ENCODE results near the gene DPH7.
"Not testable (repeated sequence)": the region's sequence is repeated elsewhere in the genome, so short reads cannot be mapped to it uniquely, and the experiment has no call there.

Gene DPH7

DNA sequence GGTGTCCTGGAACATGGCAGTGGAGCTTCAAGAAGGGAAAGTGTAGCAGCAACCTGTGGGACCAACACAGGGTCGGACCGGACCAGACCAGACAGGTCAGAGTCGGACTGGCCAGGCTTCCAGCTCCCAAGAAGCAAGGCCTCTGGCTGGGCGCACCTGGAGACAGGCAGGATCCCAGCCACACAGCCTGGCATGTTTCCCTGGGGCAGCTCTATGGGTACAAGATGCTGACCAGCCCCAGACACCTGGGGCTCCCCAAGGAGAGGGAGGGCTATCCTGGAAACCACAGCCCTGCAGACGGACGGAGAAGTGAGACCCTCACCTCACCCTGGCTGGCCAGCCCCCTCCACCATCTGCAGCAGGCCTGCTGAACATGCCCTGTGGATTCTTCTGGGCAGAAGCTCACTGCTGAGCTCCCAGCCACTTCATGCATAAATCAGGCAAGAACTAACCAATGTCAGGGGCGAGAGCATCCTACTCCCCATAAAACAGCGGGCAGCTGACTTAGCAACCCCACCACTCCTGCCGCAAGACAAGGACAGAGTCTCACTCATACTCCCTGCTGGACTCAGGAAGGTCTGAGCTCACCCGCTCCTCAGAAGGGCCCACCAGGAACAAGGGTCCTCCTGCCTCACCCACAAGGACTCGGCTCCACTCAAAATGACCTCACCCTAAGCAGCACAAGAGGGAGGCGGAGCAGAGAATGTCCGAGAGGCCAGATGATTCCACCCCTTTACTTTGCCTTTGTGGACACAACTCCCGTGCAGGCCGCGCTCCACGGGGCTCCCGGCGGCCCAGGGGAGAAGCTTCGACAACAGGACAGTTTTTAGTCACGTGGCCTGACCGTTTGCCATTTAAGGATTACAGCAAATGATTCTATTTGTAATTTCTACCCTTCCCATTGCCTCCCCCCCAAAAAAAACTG lies 2.9 kb upstream of the DPH7 start:
- no peak overlapping the region for H3K4me3 ChIP-seq (ENCODE audit: low read depth, low read length)

DNA sequence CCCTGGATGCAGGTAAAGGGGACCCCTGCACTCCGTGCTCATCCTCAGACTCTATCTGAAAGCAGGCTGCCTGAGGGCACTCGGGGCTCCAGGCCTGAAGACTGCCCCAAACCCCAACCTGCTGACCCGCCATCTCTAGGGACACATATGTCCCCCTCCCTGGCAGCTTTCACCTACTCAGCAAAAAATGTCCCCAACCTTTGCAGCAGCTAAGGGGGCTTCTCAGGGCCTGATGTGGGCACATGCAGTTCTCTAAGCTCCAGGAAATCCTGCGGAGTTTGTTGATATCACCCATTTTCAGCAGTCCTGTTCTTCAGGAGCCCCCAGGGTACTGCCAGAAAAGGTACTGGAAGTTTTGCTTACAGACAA lies 2.2 kb upstream of the DPH7 start:
- H3K4me3 ChIP-seq (ENCODE audit: low read depth, low read length): no peak overlapping the region

DNA sequence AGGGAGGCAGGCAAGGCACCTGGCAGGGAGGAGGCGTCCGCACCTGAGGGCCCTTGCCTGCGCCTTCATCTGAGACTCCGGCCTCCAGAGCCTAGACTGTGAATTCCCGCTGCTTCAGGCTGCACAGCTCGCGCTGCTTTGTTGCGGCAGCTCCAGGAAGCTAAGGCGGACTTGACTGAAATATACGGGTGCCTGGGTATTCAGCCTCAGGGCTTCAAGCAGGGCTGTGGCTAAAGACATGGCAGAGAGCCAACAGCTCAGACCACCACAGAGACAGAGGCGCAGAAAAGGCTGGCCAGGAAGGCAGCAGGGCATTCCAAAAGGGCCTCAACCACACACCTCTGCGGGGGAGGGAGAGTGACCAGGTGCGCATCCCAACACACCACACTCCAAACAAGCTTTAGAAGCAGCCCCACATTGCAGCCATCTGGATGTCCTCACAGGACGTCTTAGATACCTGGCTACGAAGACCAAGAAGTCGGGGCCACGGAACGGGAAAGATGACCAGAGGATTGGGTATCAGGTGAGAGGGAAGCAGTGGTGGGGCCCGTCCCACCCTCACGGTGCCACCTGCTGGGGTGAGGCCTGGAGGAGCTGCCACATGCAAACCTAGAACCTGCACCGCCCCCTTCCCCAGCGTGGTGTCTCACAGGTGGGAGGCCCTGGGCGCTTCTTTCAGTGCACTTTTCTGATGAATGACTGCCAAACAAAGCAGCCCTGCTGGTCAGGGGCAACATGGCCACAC lies 1.7 kb upstream of the DPH7 start:
- H3K4me3 ChIP-seq (ENCODE audit: low read depth, low read length): no peak overlapping the region

DNA sequence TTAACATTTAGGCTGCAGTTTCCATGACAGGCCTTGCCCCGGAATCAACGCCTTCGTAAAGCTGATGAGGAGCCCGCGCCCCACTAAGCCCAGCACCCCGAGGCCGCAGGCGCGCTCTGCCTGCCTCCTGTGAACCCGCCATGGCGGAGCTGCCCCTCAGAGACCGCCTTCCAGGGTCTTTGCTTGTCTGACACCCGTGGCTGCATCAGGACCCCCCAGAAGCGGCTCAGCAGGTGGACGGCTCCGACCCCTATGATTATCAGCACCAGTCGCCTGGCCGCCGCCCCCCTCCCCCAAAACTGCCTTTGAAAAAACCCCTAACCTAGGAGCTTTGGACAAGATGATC lies 507 bp upstream of the DPH7 start:
- H3K4me3 ChIP-seq (ENCODE audit: low read depth, low read length): peak overlapping the region; percentile 79

DNA sequence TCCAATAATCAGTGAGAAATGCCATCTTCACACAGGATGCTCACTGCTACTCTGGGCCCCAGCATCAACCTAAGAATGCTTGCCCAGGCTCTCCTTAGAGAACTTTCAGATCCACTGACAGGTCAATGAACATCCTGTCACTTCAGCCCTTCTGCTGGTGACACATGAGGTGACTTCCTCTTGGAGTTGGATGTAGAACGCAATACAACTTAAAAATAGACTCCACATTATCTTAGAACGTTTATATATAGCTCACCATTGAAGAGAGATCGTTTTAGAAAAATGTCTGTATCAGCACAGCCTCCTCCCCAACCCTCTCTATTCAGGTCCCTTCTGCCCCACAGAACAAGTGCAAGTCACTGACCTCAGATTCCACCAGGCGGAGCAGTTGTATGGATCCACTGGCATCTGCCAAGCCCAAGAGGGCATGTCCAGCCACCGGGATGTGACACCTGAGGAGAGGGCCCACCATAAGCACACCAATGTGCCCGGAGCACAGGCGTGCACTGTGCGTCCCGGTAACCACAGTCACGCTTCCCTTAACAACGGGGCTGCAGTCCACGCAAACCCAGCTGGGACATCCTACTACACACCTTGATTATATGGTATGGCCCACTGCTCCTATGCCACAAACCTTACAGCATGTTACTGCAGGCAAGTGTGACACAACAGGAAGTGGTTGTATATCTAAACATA lies 2.9 kb downstream of the DPH7 start:
- H3K4me3 ChIP-seq (ENCODE audit: low read depth, low read length): no peak overlapping the region

DNA sequence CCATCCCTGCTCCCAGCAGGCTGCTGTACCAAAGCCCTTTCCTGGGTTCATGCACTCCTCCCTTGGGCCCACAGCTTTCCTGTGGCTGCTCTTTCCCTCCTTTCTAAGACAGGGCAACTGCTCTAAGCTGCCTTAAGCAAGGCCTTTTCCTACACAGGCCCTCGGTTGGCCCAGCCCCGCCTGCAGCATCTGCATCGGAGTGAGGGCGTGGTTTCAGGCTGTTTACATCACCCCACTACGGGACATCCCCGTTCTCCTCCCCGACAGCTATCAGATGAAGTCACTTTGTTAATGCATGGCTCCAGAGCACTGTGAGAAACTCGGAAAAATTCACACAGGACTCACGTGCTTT lies 3.4 kb downstream of the DPH7 start:
- no peak overlapping the region for H3K4me3 ChIP-seq (ENCODE audit: low read depth, low read length)

DNA sequence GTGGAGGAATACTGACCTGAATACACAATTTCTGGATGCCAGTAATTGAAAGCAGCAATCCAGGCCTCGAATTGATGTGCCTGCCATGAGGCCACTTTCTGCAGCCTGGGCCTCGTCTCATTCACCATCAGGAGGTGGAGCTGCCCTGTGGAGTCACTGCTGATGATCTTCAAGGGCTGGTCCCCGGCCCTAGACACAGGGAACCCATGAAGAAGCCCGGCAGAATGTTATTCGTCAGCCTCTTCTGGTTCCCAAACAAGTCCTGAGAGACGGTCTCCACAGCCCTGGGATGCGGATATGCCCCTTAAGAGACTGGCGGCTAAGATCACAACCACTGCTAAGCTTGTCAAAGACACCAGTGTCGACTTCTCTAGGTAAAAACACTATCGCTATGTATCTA lies 4.5 kb downstream of the DPH7 start:
- H3K4me3 ChIP-seq (ENCODE audit: low read depth, low read length): no peak overlapping the region

DNA sequence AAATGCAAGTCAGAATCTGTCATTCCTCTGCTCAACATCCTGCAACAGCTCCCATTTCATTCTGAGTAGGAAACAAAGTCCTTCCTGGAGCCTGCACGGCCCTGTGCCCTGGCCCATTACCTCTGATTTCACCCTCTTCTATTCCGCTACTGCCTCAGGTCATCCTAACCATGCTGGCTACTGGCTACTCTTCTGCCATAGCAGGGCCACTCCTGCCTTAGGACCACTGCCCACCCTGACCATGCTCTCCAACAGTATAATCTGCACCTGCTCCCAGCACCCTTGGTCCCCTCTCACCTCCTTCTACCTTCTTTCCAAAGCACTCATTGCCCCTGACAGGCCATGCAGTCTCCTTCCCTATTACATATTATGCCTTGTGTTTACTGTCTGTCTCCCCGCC lies 8.2 kb downstream of the DPH7 start:
- H3K4me3 ChIP-seq (ENCODE audit: low read depth, low read length): no peak overlapping the region

DNA sequence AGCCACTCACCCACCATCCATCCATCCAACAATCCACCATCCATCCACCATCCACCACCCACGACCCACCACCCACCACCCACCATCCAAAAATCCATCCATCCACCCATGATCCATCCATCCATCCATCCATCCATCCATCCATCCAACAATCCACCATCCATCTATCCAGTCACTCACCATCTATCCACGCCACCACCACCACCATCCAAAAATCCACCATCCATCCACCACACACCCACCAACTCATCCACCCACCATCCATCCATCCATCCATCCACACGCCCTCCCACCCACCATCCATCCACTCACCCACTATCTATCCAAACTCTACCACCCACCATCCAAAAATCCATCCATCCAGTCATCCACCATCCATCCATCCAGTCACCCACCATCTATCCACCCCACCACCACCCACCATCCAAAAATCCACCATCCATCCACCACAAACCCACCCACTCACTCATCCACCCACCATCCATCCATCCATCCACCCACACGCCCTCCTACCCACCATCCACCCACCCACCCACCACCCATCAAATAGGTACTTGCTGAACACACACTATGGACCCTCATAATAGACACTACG lies 9.0 kb downstream of the DPH7 start:
- H3K4me3 ChIP-seq (ENCODE audit: low read depth, low read length): no peak overlapping the region

DNA sequence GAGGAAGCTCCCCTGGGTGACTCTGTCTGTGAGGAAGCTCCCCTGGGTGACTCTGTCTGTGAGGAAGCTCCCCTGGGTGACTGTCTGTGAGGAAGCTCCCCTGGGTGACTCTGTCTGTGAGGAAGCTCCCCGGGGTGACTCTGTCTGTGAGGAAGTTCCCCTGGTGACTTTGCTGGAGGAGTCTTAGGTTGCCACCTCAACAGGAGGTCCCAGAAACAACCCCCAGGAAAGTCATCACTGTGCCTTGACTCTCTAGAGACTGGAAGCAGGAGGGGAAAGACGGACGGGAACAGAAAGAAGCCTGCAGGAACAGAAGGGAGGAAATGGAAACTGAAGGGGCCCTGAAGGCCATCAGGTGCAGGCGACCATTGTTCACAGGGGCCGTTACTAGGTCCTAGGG lies 10.3 kb downstream of the DPH7 start:
- H3K4me3 ChIP-seq (ENCODE audit: low read depth, low read length): not testable (repeated sequence)

DNA sequence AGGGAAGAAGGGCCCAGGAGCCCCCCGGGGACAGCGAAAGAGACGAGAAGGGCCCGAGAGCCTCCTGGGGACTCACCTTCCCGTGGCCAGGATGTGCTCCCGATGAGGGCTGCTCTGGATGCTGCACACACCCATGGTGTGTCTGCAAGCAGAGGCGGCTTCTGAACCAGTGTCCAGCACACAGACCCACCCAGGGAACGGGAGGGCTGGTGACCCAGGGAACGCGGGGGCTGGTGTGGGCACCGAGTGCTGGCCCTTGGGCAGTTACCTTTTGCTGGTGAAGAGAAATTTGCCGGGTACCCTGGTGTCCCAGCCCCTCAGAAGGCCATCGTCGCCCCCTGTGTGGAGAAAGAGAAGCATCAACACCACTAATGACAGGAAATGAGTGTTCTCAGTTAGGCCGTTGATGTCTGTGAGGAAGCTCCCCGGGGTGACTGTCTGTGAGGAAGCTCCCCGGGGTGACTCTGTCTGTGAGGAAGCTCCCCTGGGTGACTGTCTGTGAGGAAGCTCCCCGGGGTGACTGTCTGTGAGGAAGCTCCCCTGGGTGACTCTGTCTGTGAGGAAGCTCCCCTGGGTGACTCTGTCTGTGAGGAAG lies 13.8 kb downstream of the DPH7 start:
- H3K4me3 ChIP-seq (ENCODE audit: low read depth, low read length): no peak overlapping the region

DNA sequence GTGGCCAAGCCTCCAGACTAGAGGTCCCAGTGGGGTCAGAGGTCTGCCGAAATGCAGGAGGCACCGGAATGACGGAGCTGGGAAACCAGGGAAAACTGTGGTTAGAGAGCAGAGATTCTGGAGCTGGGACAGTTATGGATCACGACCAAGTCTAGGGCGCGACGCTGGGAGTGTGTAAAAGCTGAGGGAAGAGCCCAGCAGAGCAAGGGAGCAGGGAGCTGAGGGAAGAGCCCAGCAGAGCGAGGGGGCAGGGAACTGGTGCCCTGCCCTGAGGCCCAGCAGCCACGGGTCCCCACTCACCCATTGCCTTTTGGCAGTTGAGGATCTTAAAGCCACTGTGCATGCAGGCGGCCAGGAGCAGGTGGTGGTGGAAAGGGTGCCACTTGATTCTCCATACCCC lies 14.6 kb downstream of the DPH7 start:
- no peak overlapping the region for H3K4me3 ChIP-seq (ENCODE audit: low read depth, low read length)

DNA sequence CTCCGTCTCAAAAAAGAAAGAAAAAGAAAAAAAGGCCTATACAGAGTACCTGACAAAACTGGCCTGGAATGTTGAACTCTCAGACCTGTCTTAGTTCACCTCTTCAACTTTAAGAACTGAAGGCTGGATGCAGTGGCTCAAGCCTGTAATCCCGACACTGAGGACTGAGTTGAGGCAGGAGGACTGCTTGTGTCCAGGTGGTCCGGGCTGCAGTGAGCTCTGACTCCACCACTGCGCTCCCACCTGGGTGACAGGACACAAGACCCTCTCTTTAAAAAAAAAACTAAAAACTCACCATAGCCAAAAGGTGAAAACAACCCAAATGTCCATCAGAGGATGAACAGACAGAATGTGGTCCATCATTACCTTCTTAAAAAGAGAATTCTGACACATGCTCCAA lies 20.6 kb downstream of the DPH7 start:
- no peak overlapping the region for H3K4me3 ChIP-seq (ENCODE audit: low read depth, low read length)

DNA sequence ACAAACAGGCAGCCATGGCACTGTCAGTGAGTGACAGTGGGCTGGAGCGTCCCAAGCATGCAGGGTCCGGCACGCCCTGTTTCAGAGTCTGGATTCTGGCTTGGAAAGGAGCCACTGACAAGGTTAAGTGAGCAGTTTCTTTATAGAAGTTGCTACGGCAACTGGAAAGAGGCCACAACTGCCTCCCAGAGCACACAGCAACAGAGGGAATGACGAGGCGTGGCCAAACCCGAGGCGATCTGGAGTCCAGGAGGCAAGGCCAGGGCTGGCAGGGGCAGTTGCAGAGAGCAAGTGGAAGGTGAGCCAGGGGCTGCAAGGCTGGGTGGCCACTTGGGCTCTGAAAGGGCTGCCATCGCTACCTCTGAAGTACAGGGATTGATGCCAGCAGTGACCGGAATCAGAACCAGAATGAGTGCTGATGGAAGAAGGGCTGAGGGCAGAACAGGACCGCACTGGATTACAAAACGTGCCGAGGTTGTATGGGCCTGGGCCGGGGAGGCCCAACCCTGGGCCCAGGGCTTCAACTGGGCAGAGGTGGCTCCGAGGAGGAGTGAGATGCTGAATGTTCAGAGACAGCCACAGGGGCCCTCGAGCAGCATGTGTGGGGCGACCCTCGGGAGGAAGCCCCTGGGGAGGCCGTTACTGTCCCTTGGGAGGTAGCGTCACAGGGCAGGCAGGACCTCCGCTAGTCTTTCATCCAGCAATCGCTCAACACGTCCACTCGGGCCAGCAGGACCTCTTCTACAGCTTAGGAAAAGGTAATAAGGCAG lies 22.5 kb downstream of the DPH7 start:
- no peak overlapping the region for H3K4me3 ChIP-seq (ENCODE audit: low read depth, low read length)

DNA sequence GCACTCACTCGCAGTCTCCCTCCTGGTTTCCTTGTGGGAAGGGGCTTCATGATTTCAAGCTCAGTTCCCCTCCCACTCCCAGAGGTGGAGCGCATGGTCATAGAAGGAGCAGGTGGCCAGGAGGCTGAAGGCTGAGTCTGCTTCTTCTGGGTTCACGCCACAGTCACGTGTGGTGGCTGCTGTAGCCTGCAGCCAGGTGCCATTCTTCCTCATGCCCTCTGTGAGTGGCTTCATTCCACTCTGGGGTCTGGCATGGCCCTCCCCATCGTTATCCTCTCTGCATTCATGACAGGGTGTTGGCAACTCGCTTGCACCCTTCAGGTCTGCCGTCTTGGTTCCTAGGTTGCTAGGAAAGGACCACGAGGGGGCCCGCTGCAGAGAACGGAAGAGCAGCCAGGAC lies 23.5 kb downstream of the DPH7 start:
- H3K4me3 ChIP-seq (ENCODE audit: low read depth, low read length): no peak overlapping the region

DNA sequence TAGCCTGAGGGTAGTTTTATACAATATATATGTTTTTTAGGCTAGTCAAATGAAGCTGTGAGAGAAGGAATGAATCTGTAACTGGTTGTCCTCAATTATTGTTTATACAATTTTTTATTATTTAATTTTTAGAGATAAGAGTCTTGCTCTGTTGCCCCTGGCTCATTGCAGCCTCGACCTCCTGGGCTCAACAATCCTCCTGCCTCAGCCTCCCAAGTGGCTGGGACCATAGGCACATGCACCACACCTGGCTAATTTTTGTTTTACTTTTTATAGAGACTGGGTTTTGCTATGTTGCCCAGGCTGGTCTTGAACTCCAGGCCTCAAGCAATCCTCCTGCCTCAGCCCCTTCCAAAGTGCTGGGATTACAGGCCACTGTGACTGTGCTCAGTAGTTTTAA lies 24.4 kb downstream of the DPH7 start:
- H3K4me3 ChIP-seq (ENCODE audit: low read depth, low read length): no peak overlapping the region

DNA sequence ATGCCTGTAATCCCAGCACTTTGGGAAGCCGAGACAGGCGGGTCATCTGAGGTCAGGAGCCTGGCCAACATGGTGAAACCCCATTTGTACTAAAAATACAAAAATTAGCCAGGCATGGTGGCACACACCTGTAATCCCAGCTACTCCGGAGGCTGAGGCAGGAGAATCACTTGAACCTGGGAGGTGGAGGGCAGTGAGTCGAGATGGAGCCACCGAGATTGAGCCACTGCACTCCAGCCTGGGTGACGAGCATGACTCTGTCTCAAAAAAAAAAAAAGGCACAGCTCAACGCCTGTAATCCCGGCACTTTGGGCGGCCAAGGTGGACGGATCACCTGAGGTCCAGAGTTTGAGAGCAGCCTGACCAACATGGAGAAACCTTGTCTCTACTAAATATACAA lies 25.1 kb downstream of the DPH7 start:
- H3K4me3 ChIP-seq (ENCODE audit: low read depth, low read length): not testable (repeated sequence)

DNA sequence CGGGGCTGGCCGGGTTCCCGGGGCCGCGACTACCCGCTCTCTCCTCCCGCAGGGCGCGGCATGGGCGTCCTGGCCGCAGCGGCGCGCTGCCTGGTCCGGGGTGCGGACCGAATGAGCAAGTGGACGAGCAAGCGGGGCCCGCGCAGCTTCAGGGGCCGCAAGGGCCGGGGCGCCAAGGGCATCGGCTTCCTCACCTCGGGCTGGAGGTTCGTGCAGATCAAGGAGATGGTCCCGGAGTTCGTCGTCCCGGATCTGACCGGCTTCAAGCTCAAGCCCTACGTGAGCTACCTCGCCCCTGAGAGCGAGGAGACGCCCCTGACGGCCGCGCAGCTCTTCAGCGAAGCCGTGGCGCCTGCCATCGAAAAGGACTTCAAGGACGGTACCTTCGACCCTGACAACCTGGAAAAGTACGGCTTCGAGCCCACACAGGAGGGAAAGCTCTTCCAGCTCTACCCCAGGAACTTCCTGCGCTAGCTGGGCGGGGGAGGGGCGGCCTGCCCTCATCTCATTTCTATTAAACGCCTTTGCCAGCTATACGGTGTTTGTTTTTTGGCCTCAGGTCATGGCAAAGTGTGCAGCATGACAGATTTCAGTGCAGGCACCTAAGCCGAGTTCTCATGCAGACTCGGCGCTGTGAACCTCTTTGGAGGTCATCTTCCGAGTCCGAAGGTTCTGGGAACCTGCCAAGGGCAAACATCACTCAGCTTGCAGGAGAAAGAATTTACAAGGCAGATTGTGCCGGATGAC lies 26.5 kb downstream of the DPH7 start:
- peak overlapping the region; percentile 82 for H3K4me3 ChIP-seq (ENCODE audit: low read depth, low read length)

DNA sequence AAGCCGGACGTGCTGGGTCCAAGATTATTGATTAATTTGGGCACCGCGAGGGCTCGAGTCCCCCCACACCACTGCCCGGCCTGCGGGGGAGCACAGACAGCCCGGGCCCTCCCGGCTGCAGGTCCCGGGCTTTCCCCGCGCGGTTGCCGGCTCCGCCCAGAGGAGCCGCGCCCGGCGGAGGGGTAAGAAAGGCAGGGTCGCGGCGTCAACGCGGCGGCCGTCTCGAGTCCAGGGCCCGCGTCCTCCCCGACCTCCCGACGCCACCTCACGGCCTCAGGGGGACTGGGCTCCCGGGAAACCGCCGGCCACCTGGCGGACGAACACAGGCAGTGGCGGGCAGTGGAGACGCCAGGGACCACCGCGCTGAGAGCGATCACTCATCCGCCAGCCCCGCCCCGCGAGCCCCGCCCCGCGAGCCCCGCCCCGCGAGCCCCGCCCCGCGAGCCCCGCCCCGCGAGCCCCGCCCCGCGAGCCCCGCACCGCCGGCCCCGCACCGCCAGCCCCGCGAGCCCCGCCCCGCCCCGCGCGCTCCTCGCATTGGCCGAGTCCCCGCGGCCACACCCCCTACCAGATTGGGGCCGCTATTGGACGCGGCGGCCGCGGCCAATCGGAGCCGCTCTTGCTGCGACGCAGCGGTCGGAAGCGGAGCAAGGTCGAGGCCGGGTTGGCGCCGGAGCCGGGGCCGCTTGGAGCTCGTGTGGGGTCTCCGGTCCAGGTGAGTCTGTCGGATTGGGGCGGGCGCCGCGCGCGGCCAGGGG lies 27.3 kb downstream of the DPH7 start, which contains the start of gene MRPL41:
TSS of gene MRPL41 (plus strand) at position 616 of the 758 bp plus-strand sequence. CDS start 203 bp downstream, outside the sequence.
- peak within 1 kb of the TSS; percentile 82 for H3K4me3 ChIP-seq (ENCODE audit: low read depth, low read length)
